GM19035 (cell line): ENCODE measurements around the gene LRRC8A.
A peak's percentile ranks its signal among the peaks of the same experiment; 100 is the strongest.
"Not testable (repeated sequence)": the region's sequence is repeated elsewhere in the genome, so short reads cannot be mapped to it uniquely, and the experiment has no call there.

Source experiments
- ATAC-seq: cut with Tn5 transposase; IDR thresholded peaks from one replicate; pipeline ENCODE4 v1.9.1; 2021; ENCODE audit not compliant: unreplicated experiment

Gene LRRC8A

DNA sequence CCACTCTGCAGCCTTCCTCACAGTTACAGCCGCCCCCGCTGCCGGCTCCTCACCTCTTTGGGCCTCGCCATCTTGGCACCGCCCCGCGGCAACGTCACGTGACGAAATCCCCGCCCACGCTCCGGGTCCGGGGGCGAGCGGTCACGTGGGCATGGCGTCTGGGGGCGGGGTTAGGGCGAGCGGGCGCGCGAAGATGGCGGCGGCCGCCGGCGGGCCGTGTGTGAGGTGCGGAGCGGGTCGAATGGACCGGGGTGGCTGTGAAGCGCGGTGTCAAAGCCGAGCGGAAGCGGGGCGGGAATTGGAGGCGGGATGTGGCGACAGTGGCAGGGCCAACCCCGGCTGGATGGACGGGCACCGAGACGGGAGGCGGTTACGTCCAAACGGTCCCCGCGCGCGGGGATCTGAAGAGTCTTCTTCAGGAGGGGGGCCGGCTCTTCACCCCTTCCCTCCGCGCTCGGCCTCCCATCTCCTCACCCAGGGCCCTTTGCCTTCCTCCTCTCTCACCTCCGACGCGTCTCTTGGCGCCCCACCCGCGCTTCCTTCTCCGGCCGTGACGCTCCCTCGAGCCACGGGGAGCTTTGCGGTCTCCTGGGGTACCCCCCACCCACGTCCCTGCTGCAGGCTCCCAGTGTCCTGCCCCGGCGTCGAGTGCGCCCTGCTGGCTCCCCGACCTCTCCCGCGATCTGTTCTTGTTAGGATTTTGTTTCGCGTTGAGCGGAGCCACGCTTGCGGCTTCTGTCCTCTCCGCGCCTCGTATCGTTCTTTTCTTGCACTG is 65.8 kb downstream of the LRRC8A start, which contains the start of the genes DOLK and NUP188:
Gene DOLK, minus strand, starts transcription at position 77 of the 775 bp plus-strand sequence. CDS start 300 bp downstream, outside the sequence.
Gene NUP188, plus strand, starts transcription at position 173 of the 775 bp plus-strand sequence. Its CDS starts 21 bp downstream, at position 194.
- ATAC-seq, result peak; percentile 82

DNA sequence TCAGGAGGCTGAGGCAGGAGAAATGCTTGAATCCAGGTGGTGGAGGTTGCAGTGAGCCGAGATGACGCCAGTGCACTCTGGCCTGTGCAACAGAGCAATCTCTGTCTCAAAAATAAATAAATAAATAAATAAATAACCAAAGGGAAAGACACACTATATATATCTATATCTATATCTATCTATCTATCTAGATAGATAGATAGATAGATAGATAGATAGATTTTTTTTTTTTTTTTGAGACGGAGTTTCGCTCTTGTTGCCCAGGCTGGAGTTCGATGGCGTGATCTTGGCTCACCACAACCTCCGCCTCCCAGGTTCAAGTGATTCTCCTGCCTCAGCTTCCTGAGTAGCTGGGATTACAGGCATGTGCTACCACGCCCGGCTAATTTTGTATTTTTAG is 79.5 kb downstream of the LRRC8A start:
- not testable (repeated sequence) for ATAC-seq
